CD4-positive, alpha-beta T cell treated with Interleukin-12 subunit alpha and Interleukin-12 subunit beta, for 1 hour (primary cell): Measurements from ENCODE around the gene KRT83.
"Not testable (repeated sequence)": the region's sequence is repeated elsewhere in the genome, so short reads cannot be mapped to it uniquely, and the experiment has no call there.

Experiments
- DNase-seq: peaks from one replicate; pipeline ENCODE4 v3.0.0-alpha.2; 2020

Gene KRT83

GRCh38 chr12:52306731-52307130 lies 14.5 kb downstream of the KRT83 start:
- no peak for DNase-seq

GRCh38 chr12:52305921-52306705 lies 15.1 kb downstream of the KRT83 start:
- no peak for DNase-seq

GRCh38 chr12:52304941-52305411 lies 16.2 kb downstream of the KRT83 start:
- DNase-seq = peak; percentile 7

- DNase-seq = not testable (repeated sequence)
These were observed 18.8 kb downstream of the KRT83 start for GRCh38 chr12:52302242-52302914.

- not testable (repeated sequence) for DNase-seq
These were observed 19.5 kb downstream of the KRT83 start for GRCh38 chr12:52301721-52302120.

- no peak for DNase-seq
These were observed 20.2 kb downstream of the KRT83 start for GRCh38 chr12:52300796-52301691.

- DNase-seq = no peak
These were observed 22.5 kb downstream of the KRT83 start for GRCh38 chr12:52298677-52299190.

- DNase-seq = no peak
These were observed 24.5 kb downstream of the KRT83 start for GRCh38 chr12:52296572-52297215.

- DNase-seq = no peak
These were observed 25.5 kb downstream of the KRT83 start for GRCh38 chr12:52295663-52296062.

- no peak for DNase-seq
These were observed 26.4 kb downstream of the KRT83 start for GRCh38 chr12:52294803-52295202.

GRCh38 chr12:52293926-52294325 lies 27.3 kb downstream of the KRT83 start:
- no peak for DNase-seq

GRCh38 chr12:52291267-52291935 lies 29.8 kb downstream of the KRT83 start, which contains the start of gene KRT81:
KRT81 (minus strand) TSS chr12:52291534; CDS start chr12:52291465, 69 bp downstream.
- no peak for DNase-seq

- DNase-seq = not testable (repeated sequence)
These were observed 30.6 kb downstream of the KRT83 start for GRCh38 chr12:52290483-52291134.

GRCh38 chr12:52287816-52288805 lies 33.1 kb downstream of the KRT83 start:
- DNase-seq = not testable (repeated sequence)

GRCh38 chr12:52286857-52287785 lies 34.1 kb downstream of the KRT83 start:
- DNase-seq = not testable (repeated sequence)

GRCh38 chr12:52285851-52286530 lies 35.2 kb downstream of the KRT83 start:
- no peak for DNase-seq

- DNase-seq = no peak
These were observed 35.9 kb downstream of the KRT83 start for GRCh38 chr12:52285172-52285745.
